CD4-positive, CD25-positive, alpha-beta regulatory T cell (primary cell): Measurements from ENCODE around the gene CNTN5. TPM values are rescaled to one million over a fixed set of nuclear protein-coding genes. Genes with fewer than 3 reads are reported as not detected.

Source experiments
- ATAC-seq, 2 donors: fragments of 150-1000 bp; cut with Tn5 transposase; one replicate each; pipeline ENCODE4 v1.10.0; 2021; ENCODE audit warnings: low read depth in 2 of 2, moderate number of reproducible peaks in 2 of 2, moderate library complexity in 1 of 2
- DNase-seq, 3 donors: peaks; one replicate each; pipeline versions ENCODE4 v3.0.0 to v3.0.0-alpha.2; 2012 to 2022; ENCODE audit warnings: mixed read lengths in 1 of 3
- H3K27ac ChIP-seq: one replicate; pipeline ENCODE4 v1.7.0; 2013; ENCODE audit warnings: mild to moderate bottlenecking, low read length; ENCODE audit not compliant: insufficient read depth, poor library complexity, severe bottlenecking
- H3K27me3 ChIP-seq: one replicate; pipeline ENCODE4 v1.7.0; 2013; ENCODE audit warnings: low read length; ENCODE audit not compliant: control insufficient read depth, insufficient read depth
- H3K36me3 ChIP-seq: one replicate; pipeline ENCODE4 v1.7.0; 2013; ENCODE audit warnings: mild to moderate bottlenecking, low read length, moderate library complexity; ENCODE audit not compliant: control insufficient read depth, insufficient read depth
- H3K4me1 ChIP-seq: 2 replicates; pipeline ENCODE4 v1.7.0; 2013; ENCODE audit warnings: mild to moderate bottlenecking, low read length; ENCODE audit not compliant: insufficient read depth, control insufficient read depth, poor library complexity, severe bottlenecking
- H3K4me3 ChIP-seq: one replicate; pipeline ENCODE4 v1.7.0; 2013; ENCODE audit warnings: low read depth, mild to moderate bottlenecking, low read length, moderate library complexity
- H3K9me3 ChIP-seq, 2 experiments: 1 replicate in 1 of 2; 2 replicates in 1 of 2; pipeline ENCODE4 v1.7.0; 2013; ENCODE audit warnings: low read length in 2 of 2, mild to moderate bottlenecking in 1 of 2, moderate library complexity in 1 of 2; ENCODE audit not compliant: control insufficient read depth in 2 of 2
- H3K27ac Mint-ChIP-seq, 3 donors: one replicate each; pipeline ENCODE4 v1.8.0; 2020 to 2022; ENCODE audit warnings: mild to moderate bottlenecking in 3 of 3, mixed read lengths in 3 of 3, moderate library complexity in 2 of 3
- H3K27me3 Mint-ChIP-seq: one replicate; pipeline ENCODE4 v1.8.0; 2022; ENCODE audit warnings: mild to moderate bottlenecking, mixed read lengths
- H3K36me3 Mint-ChIP-seq: one replicate; pipeline ENCODE4 v1.8.0; 2020; ENCODE audit warnings: mixed read lengths
- H3K4me1 Mint-ChIP-seq, 4 donors: one replicate each; pipeline ENCODE4 v1.8.0; 2020 to 2022; ENCODE audit warnings: mixed read lengths in 4 of 4, mild to moderate bottlenecking in 1 of 4
- H3K4me3 Mint-ChIP-seq, 4 donors: one replicate each; pipeline ENCODE4 v1.8.0; 2020 to 2022; ENCODE audit warnings: mild to moderate bottlenecking in 4 of 4, mixed read lengths in 4 of 4, moderate library complexity in 3 of 4
- H3K9me3 Mint-ChIP-seq, 7 donors: one replicate each; pipeline ENCODE4 v1.8.0; 2020 to 2022; ENCODE audit warnings: mixed read lengths in 7 of 7, mild to moderate bottlenecking in 3 of 7, moderate library complexity in 2 of 7
- polyA plus RNA-seq, 4 donors: library from polyadenylated mRNA; unstranded; fragments of 300-500 nt; fragmentation: Illumina TruSeq; gene quantifications; one replicate each; pipeline ENCODE4 v1.2.3, GENCODE V29; 2021
- total RNA-seq: library from RNA; stranded (reverse); gene quantifications from one replicate; pipeline ENCODE4 v1.2.3, GENCODE V29; 2022

The CNTN5 gene
- total and polyA plus RNA-seq, 5 donors from 2014 or later, result not detected

GRCh38 chr11:100098560-100098959, 1077.8 kb downstream of the CNTN5 start:
- no peaks in the 10 kb centered on the region for H3K27me3 ChIP-seq
- no peak for ATAC-seq
- no peak overlapping the region for H3K27ac ChIP-seq
- Mint-ChIP-seq H3K9me3 (peaks cover 0 to 51% (median 6%) of the 10 kb centered on the region in 7 donors), H3K27ac (no peak overlapping the region), H3K4me1 (no peaks in the 10 kb centered on the region), H3K36me3 (no peaks in the 10 kb centered on the region), H3K27me3 (no peaks in the 10 kb centered on the region), H3K4me3 (no peak overlapping the region)
- H3K4me1 ChIP-seq, result no peaks in the 10 kb centered on the region
- H3K36me3 ChIP-seq, result no peaks in the 10 kb centered on the region
- H3K4me3 ChIP-seq, result no peak overlapping the region
- DNase-seq, result no peak
- H3K9me3 ChIP-seq, result peaks cover 3 to 5% of the 10 kb centered on the region in 2 experiments

GRCh38 chr11:100105255-100105981, 1084.7 kb downstream of the CNTN5 start:
- Mint-ChIP-seq H3K27me3 (no peaks in the 10 kb centered on the region), H3K4me1 (no peaks in the 10 kb centered on the region), H3K36me3 (no peaks in the 10 kb centered on the region), H3K4me3 (no peak overlapping the region), H3K27ac (no peak overlapping the region), H3K9me3 (peaks cover 2 to 24% (median 9%) of the 10 kb centered on the region in 7 donors)
- Histone ChIP-seq H3K27ac (no peak overlapping the region), H3K4me1 (no peaks in the 10 kb centered on the region), H3K4me3 (no peak overlapping the region), H3K36me3 (no peaks in the 10 kb centered on the region), H3K9me3 (peaks cover 0 to 7% of the 10 kb centered on the region in 2 experiments), H3K27me3 (no peaks in the 10 kb centered on the region)
- ATAC-seq (no peak), DNase-seq (no peak)

GRCh38 chr11:100105982-100106358, 1085.2 kb downstream of the CNTN5 start:
- no peak for DNase-seq
- H3K36me3 Mint-ChIP-seq, result no peaks in the 10 kb centered on the region
- no peak overlapping the region for H3K27ac Mint-ChIP-seq

GRCh38 chr11:100119176-100119575, 1098.4 kb downstream of the CNTN5 start:
- H3K27ac Mint-ChIP-seq, result no peak overlapping the region
- peaks cover 3 to 16% (median 11%) of the 10 kb centered on the region in 7 donors for H3K9me3 Mint-ChIP-seq
- H3K4me3 Mint-ChIP-seq, result no peak overlapping the region
- H3K4me1 ChIP-seq, result no peaks in the 10 kb centered on the region
- no peak overlapping the region for H3K4me3 ChIP-seq
- H3K9me3 ChIP-seq, result peaks cover 0 to 4% of the 10 kb centered on the region in 2 experiments
- ATAC-seq (no peak), DNase-seq (no peak)
- no peaks in the 10 kb centered on the region for H3K4me1 Mint-ChIP-seq
- H3K27me3 Mint-ChIP-seq, result no peaks in the 10 kb centered on the region
- no peaks in the 10 kb centered on the region for H3K36me3 Mint-ChIP-seq
- no peaks in the 10 kb centered on the region for H3K27me3 ChIP-seq
- no peak overlapping the region for H3K27ac ChIP-seq
- H3K36me3 ChIP-seq, result no peaks in the 10 kb centered on the region

More at GRCh38 chr11:100105982-100106358, 1085.2 kb downstream of the CNTN5 start:
- Histone ChIP-seq H3K4me1 (no peaks in the 10 kb centered on the region), H3K4me3 (no peak overlapping the region), H3K36me3 (no peaks in the 10 kb centered on the region), H3K27me3 (no peaks in the 10 kb centered on the region), H3K9me3 (peaks cover 0 to 7% of the 10 kb centered on the region in 2 experiments), H3K27ac (no peak overlapping the region)
- no peaks in the 10 kb centered on the region for H3K4me1 Mint-ChIP-seq
- no peak for ATAC-seq
- H3K4me3 Mint-ChIP-seq, result no peak overlapping the region
- peaks cover 1 to 23% (median 9%) of the 10 kb centered on the region in 7 donors for H3K9me3 Mint-ChIP-seq
- no peaks in the 10 kb centered on the region for H3K27me3 Mint-ChIP-seq

GRCh38 chr11:100133114-100133513, 1112.4 kb downstream of the CNTN5 start:
- Mint-ChIP-seq H3K27ac (no peak overlapping the region), H3K36me3 (no peaks in the 10 kb centered on the region)
- DNase-seq, result no peak

GRCh38 chr11:100141201-100141600, 1120.5 kb downstream of the CNTN5 start:
- Mint-ChIP-seq H3K36me3 (no peaks in the 10 kb centered on the region), H3K4me3 (no peak overlapping the region), H3K9me3 (peaks cover 0 to 11% (median 4%) of the 10 kb centered on the region in 7 donors), H3K27ac (no peak overlapping the region), H3K27me3 (no peaks in the 10 kb centered on the region), H3K4me1 (no peaks in the 10 kb centered on the region)
- H3K4me3 ChIP-seq, result no peak overlapping the region
- DNase-seq, result no peak
- no peaks in the 10 kb centered on the region for H3K4me1 ChIP-seq
- peaks cover 0 to 3% of the 10 kb centered on the region in 2 experiments for H3K9me3 ChIP-seq
- no peaks in the 10 kb centered on the region for H3K36me3 ChIP-seq
- no peak overlapping the region for H3K27ac ChIP-seq
- ATAC-seq, result no peak
- no peaks in the 10 kb centered on the region for H3K27me3 ChIP-seq

More at GRCh38 chr11:100133114-100133513, 1112.4 kb downstream of the CNTN5 start:
- Mint-ChIP-seq H3K4me3 (no peak overlapping the region), H3K27me3 (no peaks in the 10 kb centered on the region), H3K9me3 (peaks cover 1 to 25% (median 13%) of the 10 kb centered on the region in 7 donors), H3K4me1 (no peaks in the 10 kb centered on the region)
- Histone ChIP-seq H3K4me3 (no peak overlapping the region), H3K9me3 (peaks cover 0 to 2% of the 10 kb centered on the region in 2 experiments), H3K27me3 (no peaks in the 10 kb centered on the region), H3K4me1 (no peaks in the 10 kb centered on the region), H3K36me3 (no peaks in the 10 kb centered on the region), H3K27ac (no peak overlapping the region)
- ATAC-seq, result no peak

- peaks cover 4 to 5% of the 10 kb centered on the region in 2 experiments for H3K9me3 ChIP-seq
- no peaks in the 10 kb centered on the region for H3K4me1 Mint-ChIP-seq
- DNase-seq (no peak), ATAC-seq (no peak)
- H3K36me3 ChIP-seq, result no peaks in the 10 kb centered on the region
- no peak overlapping the region for H3K27ac ChIP-seq
- peaks cover 4 to 36% (median 14%) of the 10 kb centered on the region in 7 donors for H3K9me3 Mint-ChIP-seq
- no peak overlapping the region for H3K27ac Mint-ChIP-seq
- H3K4me3 Mint-ChIP-seq, result no peak overlapping the region
- H3K4me3 ChIP-seq, result no peak overlapping the region
- H3K27me3 Mint-ChIP-seq, result no peaks in the 10 kb centered on the region
- H3K27me3 ChIP-seq, result no peaks in the 10 kb centered on the region
- no peaks in the 10 kb centered on the region for H3K36me3 Mint-ChIP-seq
- H3K4me1 ChIP-seq, result no peaks in the 10 kb centered on the region
These were observed 1131.2 kb downstream of the CNTN5 start for GRCh38 chr11:100151944-100152343.

- Mint-ChIP-seq H3K27me3 (no peaks in the 10 kb centered on the region), H3K4me3 (no peak overlapping the region), H3K4me1 (no peaks in the 10 kb centered on the region), H3K27ac (no peak overlapping the region), H3K9me3 (peaks cover 3 to 33% (median 14%) of the 10 kb centered on the region in 7 donors), H3K36me3 (no peaks in the 10 kb centered on the region)
- no peaks in the 10 kb centered on the region for H3K4me1 ChIP-seq
- H3K27me3 ChIP-seq, result no peaks in the 10 kb centered on the region
- no peaks in the 10 kb centered on the region for H3K36me3 ChIP-seq
- peaks cover 2 to 4% of the 10 kb centered on the region in 2 experiments for H3K9me3 ChIP-seq
- ATAC-seq (no peak), DNase-seq (no peak)
- H3K27ac ChIP-seq, result no peak overlapping the region
- no peak overlapping the region for H3K4me3 ChIP-seq
These were observed 1132.0 kb downstream of the CNTN5 start for GRCh38 chr11:100152766-100153165.
